ENCODE measurements around the gene FOLR1.

GRCh38 chr11:72190631-72191071, 1.3 kb upstream of the FOLR1 start:
- TF ChIP-seq CTCF (IDR thresholded peaks at IDR 0.05) = no peak
- no peak for TF ChIP-seq POLR2A (IDR thresholded peaks at IDR 0.05; ENCODE audit: low read depth)

Measured in esophagus muscularis mucosa (tissue), 3 donors.